IgD-negative memory B cell (primary cell): ENCODE measurements around the gene SRRM4. TPM values are rescaled to one million over a fixed set of nuclear protein-coding genes. Genes with fewer than 3 reads are reported as not detected.

ENCODE experiments used
- H3K27ac Mint-ChIP-seq, 3 donors: one replicate each; pipeline ENCODE4 v1.8.0; 2020 to 2022; ENCODE audit warnings: mild to moderate bottlenecking in 3 of 3, mixed read lengths in 3 of 3, moderate library complexity in 1 of 3
- H3K27me3 Mint-ChIP-seq: one replicate; pipeline ENCODE4 v1.8.0; 2021; ENCODE audit warnings: mixed read lengths
- H3K36me3 Mint-ChIP-seq: one replicate; pipeline ENCODE4 v1.8.0; 2020; ENCODE audit warnings: mild to moderate bottlenecking, mixed read lengths
- H3K4me1 Mint-ChIP-seq, 3 donors: one replicate each; pipeline ENCODE4 v1.8.0; 2020 to 2022; ENCODE audit warnings: mixed read lengths in 3 of 3, mild to moderate bottlenecking in 1 of 3
- H3K4me3 Mint-ChIP-seq, 4 donors: one replicate each; pipeline ENCODE4 v1.8.0; 2020 to 2022; ENCODE audit warnings: mild to moderate bottlenecking in 4 of 4, mixed read lengths in 4 of 4, moderate library complexity in 3 of 4
- H3K9me3 Mint-ChIP-seq, 3 donors: one replicate each; pipeline ENCODE4 v1.8.0; 2020 to 2021; ENCODE audit warnings: mixed read lengths in 3 of 3, mild to moderate bottlenecking in 1 of 3
- polyA plus RNA-seq: library from polyadenylated mRNA; unstranded; fragments of 300-500 nt; fragmentation: Illumina TruSeq; gene quantifications from one replicate; pipeline ENCODE4 v1.2.3, GENCODE V29; 2021

SRRM4 gene
- polyA plus RNA-seq, 1 donor from 2014 or later: not detected

- Mint-ChIP-seq H3K4me1 (no peaks in the 10 kb centered on the region), H3K36me3 (peaks cover under 1% of the 10 kb centered on the region), H3K9me3 (peaks cover 0 to 5% (median 3%) of the 10 kb centered on the region in 3 donors), H3K27me3 (peaks cover 2% of the 10 kb centered on the region), H3K4me3 (no peak overlapping the region), H3K27ac (no peak overlapping the region)
These were observed 217.1 kb downstream of the SRRM4 start for GRCh38 chr12:119198440-119198839.

GRCh38 chr12:119200601-119201000, 219.3 kb downstream of the SRRM4 start:
- Mint-ChIP-seq H3K36me3 (no peaks in the 10 kb centered on the region), H3K4me3 (no peak overlapping the region), H3K4me1 (no peaks in the 10 kb centered on the region), H3K27me3 (peaks cover 2% of the 10 kb centered on the region), H3K27ac (no peak overlapping the region), H3K9me3 (peaks cover 0 to 3% (median 0%) of the 10 kb centered on the region in 3 donors)

GRCh38 chr12:119201789-119202543, 220.6 kb downstream of the SRRM4 start:
- Mint-ChIP-seq H3K4me3 (no peak overlapping the region), H3K4me1 (no peaks in the 10 kb centered on the region), H3K36me3 (no peaks in the 10 kb centered on the region), H3K27me3 (peaks cover 2% of the 10 kb centered on the region), H3K27ac (no peak overlapping the region), H3K9me3 (peaks cover 0 to 3% (median 0%) of the 10 kb centered on the region in 3 donors)

GRCh38 chr12:119202544-119202943, 221.2 kb downstream of the SRRM4 start:
- Mint-ChIP-seq H3K4me3 (no peak overlapping the region), H3K27me3 (peaks cover 3% of the 10 kb centered on the region), H3K36me3 (peaks cover 1% of the 10 kb centered on the region), H3K9me3 (peaks cover 0 to 3% (median 0%) of the 10 kb centered on the region in 3 donors), H3K4me1 (no peaks in the 10 kb centered on the region), H3K27ac (no peak overlapping the region)

- H3K27ac Mint-ChIP-seq: no peak overlapping the region
These were observed 222.8 kb downstream of the SRRM4 start for GRCh38 chr12:119204131-119204530.

GRCh38 chr12:119204671-119205285, 223.4 kb downstream of the SRRM4 start:
- Mint-ChIP-seq H3K36me3 (peaks cover 1% of the 10 kb centered on the region), H3K27me3 (peaks cover 5% of the 10 kb centered on the region), H3K4me1 (no peaks in the 10 kb centered on the region), H3K27ac (no peak overlapping the region), H3K4me3 (no peak overlapping the region), H3K9me3 (peaks cover 0 to 3% (median 0%) of the 10 kb centered on the region in 3 donors)

More at GRCh38 chr12:119204131-119204530, 222.8 kb downstream of the SRRM4 start:
- no peak overlapping the region for H3K4me3 Mint-ChIP-seq
- H3K4me1 Mint-ChIP-seq: no peaks in the 10 kb centered on the region
- peaks cover 5% of the 10 kb centered on the region for H3K27me3 Mint-ChIP-seq
- no peaks in the 10 kb centered on the region for H3K9me3 Mint-ChIP-seq
- H3K36me3 Mint-ChIP-seq: peaks cover 1% of the 10 kb centered on the region

- Mint-ChIP-seq H3K9me3 (peaks cover 0 to 4% (median 0%) of the 10 kb centered on the region in 3 donors), H3K4me1 (no peaks in the 10 kb centered on the region), H3K36me3 (peaks cover 1% of the 10 kb centered on the region), H3K27ac (no peak overlapping the region), H3K27me3 (peaks cover 5% of the 10 kb centered on the region), H3K4me3 (no peak overlapping the region)
These were observed 225.2 kb downstream of the SRRM4 start for GRCh38 chr12:119206348-119207062.

GRCh38 chr12:119207063-119207560, 225.8 kb downstream of the SRRM4 start:
- H3K4me1 Mint-ChIP-seq: no peaks in the 10 kb centered on the region

GRCh38 chr12:119208626-119209061, 227.3 kb downstream of the SRRM4 start:
- Mint-ChIP-seq H3K4me3 (no peak overlapping the region), H3K27me3 (peaks cover 5% of the 10 kb centered on the region), H3K9me3 (peaks cover 0 to 4% (median 0%) of the 10 kb centered on the region in 3 donors), H3K27ac (no peak overlapping the region), H3K4me1 (no peaks in the 10 kb centered on the region), H3K36me3 (peaks cover 1% of the 10 kb centered on the region)

More at GRCh38 chr12:119207063-119207560, 225.8 kb downstream of the SRRM4 start:
- H3K27ac Mint-ChIP-seq: no peak overlapping the region
- peaks cover 1% of the 10 kb centered on the region for H3K36me3 Mint-ChIP-seq
- H3K9me3 Mint-ChIP-seq: peaks cover 0 to 4% (median 0%) of the 10 kb centered on the region in 3 donors
- peaks cover 5% of the 10 kb centered on the region for H3K27me3 Mint-ChIP-seq
- H3K4me3 Mint-ChIP-seq: no peak overlapping the region

GRCh38 chr12:119211884-119212283, 230.5 kb downstream of the SRRM4 start:
- Mint-ChIP-seq H3K27ac (no peak overlapping the region), H3K36me3 (peaks cover 1% of the 10 kb centered on the region), H3K9me3 (peaks cover 0 to 4% (median 0%) of the 10 kb centered on the region in 3 donors), H3K4me1 (no peaks in the 10 kb centered on the region), H3K27me3 (peaks cover 5% of the 10 kb centered on the region), H3K4me3 (no peak overlapping the region)

Other genes with a start within 250 kb of the SRRM4 start
- not detected for gene HSPB8, start 197.4 kb downstream of the SRRM4 start, polyA plus RNA-seq